Esophagus muscularis mucosa (tissue), 4 donors: ENCODE results near the gene CNTN5. TPM values are rescaled to one million over a fixed set of nuclear protein-coding genes. Genes with fewer than 3 reads are reported as not detected.

ENCODE experiments used
- DNase-seq: peaks from one replicate; pipeline ENCODE4 v3.0.0-alpha.2; 2017; ENCODE audit errors: extremely low spot score
- H3K27ac ChIP-seq, 4 donors: fragments of 200-600 bp; sonication (generic); replicated peaks in 1 of 4; 1 replicate in 3 of 4; 2 replicates in 1 of 4; pipeline ENCODE4 v1.5.1; 2016 to 2019; ENCODE audit warnings: mild to moderate bottlenecking in 1 of 4
- H3K27me3 ChIP-seq, 4 donors: fragments of 200-600 bp; sonication (generic); one replicate each; pipeline versions ENCODE4 v1.5.1 to v1.6.0; 2016 to 2019
- H3K36me3 ChIP-seq, 4 donors: fragments of 200-600 bp; sonication (generic); one replicate each; pipeline ENCODE4 v1.5.1; 2016 to 2019
- H3K4me1 ChIP-seq, 4 donors: fragments of 200-600 bp; sonication (generic); one replicate each; pipeline ENCODE4 v1.5.1; 2016 to 2019
- H3K4me3 ChIP-seq, 4 donors: fragments of 200-600 bp; sonication (generic); 1 replicate in 2 of 4; 2 replicates in 2 of 4; pipeline ENCODE4 v1.5.1; 2016 to 2019; ENCODE audit warnings: mild to moderate bottlenecking in 4 of 4, moderate library complexity in 1 of 4
- H3K9me3 ChIP-seq, 4 donors: fragments of 200-600 bp; sonication (generic); 1 replicate in 3 of 4; 2 replicates in 1 of 4; pipeline ENCODE4 v1.5.1; 2016 to 2019
- CTCF ChIP-seq, 3 experiments: fragments of 200-600 bp in 2 of 3; fragments of 450-650 bp in 1 of 3; sonication (generic) in 2 of 3; IDR thresholded peaks; one replicate each; pipeline ENCODE4 v1.5.1; 2017 to 2019; ENCODE audit warnings: antibody characterized with exemption in 3 of 3, mild to moderate bottlenecking in 2 of 3, moderate library complexity in 1 of 3
- EP300 ChIP-seq: sonication (generic); formaldehyde crosslinking; IDR thresholded peaks from one replicate; pipeline ENCODE4 v1.6.1; 2017; ENCODE audit warnings: antibody characterized with exemption
- POLR2A ChIP-seq: fragments of 450-650 bp; IDR thresholded peaks from one replicate; pipeline ENCODE4 v1.6.1; 2017; ENCODE audit warnings: antibody characterized with exemption, moderate library complexity, mild to moderate bottlenecking, low read depth
- POLR2AphosphoS5 ChIP-seq, 2 donors: sonication (generic); formaldehyde crosslinking; IDR thresholded peaks; one replicate each; pipeline ENCODE4 v1.6.1; 2017; ENCODE audit warnings: antibody characterized with exemption in 2 of 2
- WGBS: methylation state at CpG from one replicate; pipeline ENCODE4 v1.1.5; 2018; 5-methylcytosine and 5-hydroxymethylcytosine counted together
- intact Hi-C: fragments of 100-400 bp; cut with DNase I; formaldehyde crosslinking; loops from one replicate; pipeline ENCODE4 v1.15.1; 2023
- total RNA-seq, 4 donors: library from RNA; depleted of rRNA; stranded (reverse); fragments of >200 nt; gene quantifications; one replicate each; pipeline versions ENCODE4 v1.1.0 to v1.2.1, GENCODE V29; 2016

CNTN5 gene
- total RNA-seq, 4 donors from 2014 or later: 0.06 TPM; not detected in 3

DNA sequence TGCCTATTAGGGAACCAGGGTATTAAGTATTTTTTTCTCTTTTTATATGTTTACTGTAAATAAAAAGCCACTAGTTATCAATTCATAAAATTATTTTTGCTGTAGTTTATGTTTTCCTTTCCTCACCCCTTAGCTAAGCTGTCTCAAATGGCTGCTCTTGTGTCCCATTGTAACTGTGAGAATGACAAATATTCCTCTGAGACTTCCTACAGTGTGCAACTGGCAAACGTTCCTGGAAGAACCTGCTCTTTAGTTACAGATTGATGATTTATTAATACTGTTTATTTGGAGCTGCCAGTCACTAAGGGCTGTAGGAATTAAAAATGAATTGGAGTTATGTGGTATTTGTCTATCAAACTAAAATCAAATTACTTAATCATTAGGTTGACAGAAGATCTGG lies 990.9 kb downstream of the CNTN5 start:
- intact Hi-C loops: no loop called here
- no peak for DNase-seq

DNA sequence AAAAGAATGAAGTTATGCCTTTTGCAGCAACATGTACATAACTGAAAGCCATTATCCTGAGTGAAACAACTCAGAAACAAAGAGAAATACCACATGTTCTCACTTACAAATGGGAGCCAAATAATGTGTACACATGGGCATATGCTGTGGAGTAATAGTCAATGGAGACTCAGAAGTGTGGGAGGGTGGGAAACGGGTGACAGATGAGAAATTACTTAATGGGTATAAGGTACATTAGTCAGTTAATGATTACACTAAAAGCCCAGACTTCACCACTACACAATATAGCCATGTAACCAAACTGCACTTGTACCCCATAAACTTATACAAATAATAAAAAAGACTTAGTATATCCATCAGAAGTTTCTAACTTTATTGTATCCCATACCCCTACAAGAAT lies 992.3 kb downstream of the CNTN5 start:
- H3K27me3 ChIP-seq: no peaks in the 10 kb centered on the region
- no peaks in the 10 kb centered on the region for H3K4me1 ChIP-seq
- 64% methylated on average over 1 of the region's 1 CpG for WGBS
- DNase-seq: no peak
- H3K4me3 ChIP-seq: no peak overlapping the region
- TF ChIP-seq POLR2AphosphoS5 (IDR thresholded peaks at IDR 0.05): no peak
- no peak for TF ChIP-seq CTCF (IDR thresholded peaks at IDR 0.05)
- no peak for TF ChIP-seq EP300
- no peak for TF ChIP-seq POLR2A
- H3K27ac ChIP-seq: no peak overlapping the region
- H3K9me3 ChIP-seq: no peaks in the 10 kb centered on the region
- no peaks in the 10 kb centered on the region for H3K36me3 ChIP-seq
- intact Hi-C loops: no loop called here

More for the DNA sequence above, 990.9 kb downstream of the CNTN5 start:
- no peak for TF ChIP-seq EP300
- TF ChIP-seq POLR2AphosphoS5 (IDR thresholded peaks at IDR 0.05): no peak
- no peak for TF ChIP-seq CTCF (IDR thresholded peaks at IDR 0.05)
- TF ChIP-seq POLR2A: no peak
- 26% methylated on average over 1 of the region's 1 CpG for WGBS
- no peak overlapping the region for H3K27ac ChIP-seq
- H3K36me3 ChIP-seq: no peaks in the 10 kb centered on the region
- H3K4me1 ChIP-seq: no peaks in the 10 kb centered on the region
- no peaks in the 10 kb centered on the region for H3K9me3 ChIP-seq
- H3K27me3 ChIP-seq: no peaks in the 10 kb centered on the region
- H3K4me3 ChIP-seq: no peak overlapping the region

GRCh38 chr11:100031973-100032372 lies 1011.2 kb downstream of the CNTN5 start:
- TF ChIP-seq EP300: no peak
- no peak for TF ChIP-seq POLR2AphosphoS5 (IDR thresholded peaks at IDR 0.05)
- TF ChIP-seq CTCF (IDR thresholded peaks at IDR 0.05): no peak
- no peak for TF ChIP-seq POLR2A
- Histone ChIP-seq H3K9me3 (no peaks in the 10 kb centered on the region), H3K27me3 (no peaks in the 10 kb centered on the region), H3K36me3 (no peaks in the 10 kb centered on the region), H3K4me3 (no peak overlapping the region), H3K27ac (no peak overlapping the region), H3K4me1 (no peaks in the 10 kb centered on the region)
- 100% methylated on average over 1 of the region's 1 CpG for WGBS
- intact Hi-C loops: no loop called here
- DNase-seq: no peak

GRCh38 chr11:100061006-100061405 lies 1040.3 kb downstream of the CNTN5 start:
- TF ChIP-seq EP300 (no peak), POLR2A (no peak), CTCF (IDR thresholded peaks at IDR 0.05) (no peak), POLR2AphosphoS5 (IDR thresholded peaks at IDR 0.05) (no peak)
- Histone ChIP-seq H3K27me3 (no peaks in the 10 kb centered on the region), H3K4me1 (peaks cover 0 to 10% (median 2%) of the 10 kb centered on the region in 4 donors), H3K4me3 (peak overlapping the region in 3 of 4 donors; percentile 3 to 36 (median 17)), H3K27ac (no peak overlapping the region), H3K9me3 (no peaks in the 10 kb centered on the region), H3K36me3 (no peaks in the 10 kb centered on the region)
- intact Hi-C loops: no loop called here
- no peak for DNase-seq
- WGBS: 60% methylated on average over 9 of the region's 9 CpGs

DNA sequence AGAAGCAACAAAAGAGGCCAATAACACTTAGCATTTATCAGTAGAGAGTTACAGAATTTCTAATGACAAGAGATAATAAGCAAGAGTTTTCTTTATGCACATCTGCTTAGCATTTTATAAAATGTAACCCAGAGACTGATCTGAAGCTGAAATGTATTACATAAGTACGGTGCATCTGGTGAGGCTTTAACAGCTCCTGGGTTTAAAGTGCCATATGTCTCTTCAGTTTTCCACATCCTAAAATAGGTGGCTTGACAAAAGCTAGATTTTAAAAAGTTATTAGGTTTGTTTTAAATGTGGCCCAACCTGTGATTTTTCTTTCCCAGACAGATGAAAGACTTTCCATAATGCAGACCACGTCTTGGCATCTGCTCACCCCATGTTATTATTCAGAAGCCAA lies 1045.7 kb downstream of the CNTN5 start:
- H3K36me3 ChIP-seq: no peaks in the 10 kb centered on the region

More for the DNA sequence above, 1045.7 kb downstream of the CNTN5 start:
- no peaks in the 10 kb centered on the region for H3K9me3 ChIP-seq
- peaks cover 0 to 24% (median 14%) of the 10 kb centered on the region in 4 donors for H3K4me1 ChIP-seq
- H3K4me3 ChIP-seq: no peak overlapping the region
- no peaks in the 10 kb centered on the region for H3K27me3 ChIP-seq
- no peak overlapping the region for H3K27ac ChIP-seq
- WGBS: 45% methylated on average over 2 of the region's 2 CpGs
- TF ChIP-seq POLR2AphosphoS5 (IDR thresholded peaks at IDR 0.05): no peak
- no peak for TF ChIP-seq CTCF (IDR thresholded peaks at IDR 0.05)
- TF ChIP-seq POLR2A: no peak
- TF ChIP-seq EP300: no peak
- intact Hi-C loops: no loop called here
- DNase-seq: no peak
